ENCODE measurements around the gene NSUN6. TPM values are rescaled to one million over a fixed set of nuclear protein-coding genes. Genes with fewer than 3 reads are reported as not detected.
"Not testable (repeated sequence)": the region's sequence is repeated elsewhere in the genome, so short reads cannot be mapped to it uniquely, and the experiment has no call there.

Gene NSUN6
- total and polyA plus RNA-seq, 11 donors: 3.1 to 10.0 (median 7.5) TPM

DNA sequence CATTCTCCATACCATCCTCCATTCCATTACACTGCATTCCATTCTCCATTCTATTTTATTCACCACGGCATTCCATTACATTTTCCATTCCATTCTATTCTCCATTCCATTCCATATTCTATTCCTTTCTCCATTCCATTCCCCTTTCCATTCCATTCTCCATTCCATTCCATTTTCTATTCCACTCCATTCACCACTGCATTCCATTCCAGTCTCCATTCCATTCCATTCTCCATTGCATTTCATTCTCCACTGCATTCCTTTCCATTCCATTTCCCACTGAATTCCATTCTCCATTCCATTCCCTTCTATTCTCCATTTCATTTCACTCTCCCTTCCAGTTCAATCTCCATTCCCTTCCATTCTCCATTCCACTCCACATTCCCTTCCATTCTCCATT lies 79.6 kb downstream of the NSUN6 start:
- H3K27me3 ChIP-seq: no peaks in the 10 kb centered on the region
- WGBS, 4 donors: 97 to 99% (median 98%) methylated on average over 1 of the region's 1 CpG
- intact Hi-C loops (cut with DNase I): no loop called here
- H3K27ac ChIP-seq: no peak overlapping the region
- peaks cover 0 to 26% (median 0%) of the 10 kb centered on the region in 12 donors for H3K9me3 ChIP-seq
- H3K4me3 ChIP-seq: no peak overlapping the region
- peaks cover 0 to 16% (median 0%) of the 10 kb centered on the region in 9 donors for H3K36me3 ChIP-seq
- TF ChIP-seq, protein P1, sequence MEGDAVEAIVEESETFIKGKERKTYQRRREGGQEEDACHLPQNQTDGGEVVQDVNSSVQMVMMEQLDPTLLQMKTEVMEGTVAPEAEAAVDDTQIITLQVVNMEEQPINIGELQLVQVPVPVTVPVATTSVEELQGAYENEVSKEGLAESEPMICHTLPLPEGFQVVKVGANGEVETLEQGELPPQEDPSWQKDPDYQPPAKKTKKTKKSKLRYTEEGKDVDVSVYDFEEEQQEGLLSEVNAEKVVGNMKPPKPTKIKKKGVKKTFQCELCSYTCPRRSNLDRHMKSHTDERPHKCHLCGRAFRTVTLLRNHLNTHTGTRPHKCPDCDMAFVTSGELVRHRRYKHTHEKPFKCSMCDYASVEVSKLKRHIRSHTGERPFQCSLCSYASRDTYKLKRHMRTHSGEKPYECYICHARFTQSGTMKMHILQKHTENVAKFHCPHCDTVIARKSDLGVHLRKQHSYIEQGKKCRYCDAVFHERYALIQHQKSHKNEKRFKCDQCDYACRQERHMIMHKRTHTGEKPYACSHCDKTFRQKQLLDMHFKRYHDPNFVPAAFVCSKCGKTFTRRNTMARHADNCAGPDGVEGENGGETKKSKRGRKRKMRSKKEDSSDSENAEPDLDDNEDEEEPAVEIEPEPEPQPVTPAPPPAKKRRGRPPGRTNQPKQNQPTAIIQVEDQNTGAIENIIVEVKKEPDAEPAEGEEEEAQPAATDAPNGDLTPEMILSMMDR (IDR thresholded peaks at IDR 0.05): no peak
- no peak for TF ChIP-seq POLR2A (IDR thresholded peaks at IDR 0.05)
- H3K4me1 ChIP-seq: no peaks in the 10 kb centered on the region
- DNase-seq (no peak), ATAC-seq (no peak)

DNA sequence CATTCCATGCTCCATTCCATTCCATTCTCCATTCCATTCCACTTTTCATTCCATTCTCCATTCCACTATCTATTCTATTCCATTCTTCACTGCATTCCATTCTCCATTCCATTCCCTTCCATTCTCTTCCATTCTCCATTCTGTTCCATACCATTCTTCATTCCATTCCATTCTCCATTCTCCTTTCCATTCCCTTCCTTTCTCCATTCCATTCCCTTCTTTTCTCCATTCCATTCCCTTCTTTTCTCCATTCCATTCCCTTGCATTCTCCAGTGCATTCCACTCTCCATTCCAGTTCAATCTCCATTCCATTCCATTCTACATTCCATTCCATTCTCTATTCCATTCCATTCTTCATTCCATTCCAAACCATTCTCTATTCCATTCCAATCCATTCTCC lies 80.3 kb downstream of the NSUN6 start:
- intact Hi-C loops (cut with DNase I): no loop called here
- Histone ChIP-seq H3K27ac (no peak overlapping the region), H3K4me3 (no peak overlapping the region), H3K9me3 (peaks cover 0 to 32% (median 0%) of the 10 kb centered on the region in 12 donors), H3K27me3 (no peaks in the 10 kb centered on the region), H3K4me1 (no peaks in the 10 kb centered on the region), H3K36me3 (peaks cover 0 to 9% (median 0%) of the 10 kb centered on the region in 9 donors)
- ATAC-seq: no peak
- no peak for DNase-seq
- TF ChIP-seq, protein P1 (IDR thresholded peaks at IDR 0.05): no peak
- no peak for TF ChIP-seq POLR2A (IDR thresholded peaks at IDR 0.05)

DNA sequence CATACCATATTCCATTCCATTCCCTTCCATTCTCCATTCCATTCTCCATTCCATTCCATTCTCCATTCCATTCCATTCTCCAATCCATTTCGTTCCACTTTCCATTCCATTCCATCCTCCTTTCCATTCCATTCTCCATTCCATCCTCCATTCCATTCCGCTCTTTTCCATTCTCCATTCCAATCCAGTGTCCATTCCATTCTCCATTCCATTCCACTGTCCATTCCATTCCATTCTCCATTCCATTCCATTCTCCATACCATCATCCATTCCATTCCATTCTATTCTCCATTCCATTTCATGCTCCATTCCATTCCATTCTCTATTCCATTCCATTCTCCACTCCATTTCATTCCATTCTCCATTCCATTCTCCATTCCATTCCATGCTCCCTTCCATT lies 81.0 kb downstream of the NSUN6 start:
- intact Hi-C loops (cut with DNase I); H3K27ac ChIP-seq; DNase-seq; H3K36me3 ChIP-seq; H3K4me1 ChIP-seq; ATAC-seq; H3K27me3 ChIP-seq; H3K4me3 ChIP-seq: not testable (repeated sequence)
- 97 to 100% (median 99%) methylated on average over 2 of the region's 2 CpGs for WGBS, 4 donors
- H3K9me3 ChIP-seq: peaks cover 0 to 33% (median 0%) of the 10 kb centered on the region in 12 donors

DNA sequence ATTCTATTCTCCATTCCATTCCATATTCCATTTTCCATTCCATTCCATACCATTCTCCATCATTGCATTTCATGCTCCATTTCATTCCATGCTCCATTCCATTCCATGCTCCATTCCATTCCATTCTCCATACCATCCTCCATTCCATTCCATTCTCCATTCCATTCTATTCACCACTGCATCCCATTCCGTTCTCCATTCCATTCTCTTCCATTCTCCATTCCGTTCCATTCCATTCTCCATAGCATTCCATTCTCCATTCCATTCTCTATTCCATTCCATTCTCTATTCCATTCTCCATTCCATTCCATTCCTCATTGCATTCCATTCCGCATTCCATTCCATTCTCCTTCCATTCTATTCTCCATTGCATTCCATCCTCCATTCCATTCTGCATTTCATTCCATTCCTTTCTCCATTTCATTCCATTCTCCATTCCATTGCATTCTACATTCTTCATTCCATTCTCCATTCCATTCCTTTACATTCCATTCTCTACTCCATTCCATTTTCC lies 84.0 kb downstream of the NSUN6 start:
- no peak for ATAC-seq
- WGBS, 4 donors: 96 to 98% (median 98%) methylated on average over 3 of the region's 3 CpGs

More for the DNA sequence above, 84.0 kb downstream of the NSUN6 start:
- TF ChIP-seq, protein P1 (IDR thresholded peaks at IDR 0.05): no peak
- no peak for TF ChIP-seq POLR2A (IDR thresholded peaks at IDR 0.05)
- no peak overlapping the region for H3K4me3 ChIP-seq
- no peak for DNase-seq
- H3K27ac ChIP-seq: no peak overlapping the region
- no peaks in the 10 kb centered on the region for H3K36me3 ChIP-seq
- intact Hi-C loops (cut with DNase I): no loop called here
- H3K9me3 ChIP-seq: peaks cover 0 to 53% (median 3%) of the 10 kb centered on the region in 12 donors
- no peaks in the 10 kb centered on the region for H3K4me1 ChIP-seq
- H3K27me3 ChIP-seq: no peaks in the 10 kb centered on the region

Measured in heart left ventricle (tissue), 16 donors.